Measurements from ENCODE around the gene CHST1. TPM values are rescaled to one million over a fixed set of nuclear protein-coding genes. Genes with fewer than 3 reads are reported as not detected.

Gene CHST1
- total and polyA plus RNA-seq, 2 experiments from 2014 or later: 0.84 to 2.7 TPM

DNA sequence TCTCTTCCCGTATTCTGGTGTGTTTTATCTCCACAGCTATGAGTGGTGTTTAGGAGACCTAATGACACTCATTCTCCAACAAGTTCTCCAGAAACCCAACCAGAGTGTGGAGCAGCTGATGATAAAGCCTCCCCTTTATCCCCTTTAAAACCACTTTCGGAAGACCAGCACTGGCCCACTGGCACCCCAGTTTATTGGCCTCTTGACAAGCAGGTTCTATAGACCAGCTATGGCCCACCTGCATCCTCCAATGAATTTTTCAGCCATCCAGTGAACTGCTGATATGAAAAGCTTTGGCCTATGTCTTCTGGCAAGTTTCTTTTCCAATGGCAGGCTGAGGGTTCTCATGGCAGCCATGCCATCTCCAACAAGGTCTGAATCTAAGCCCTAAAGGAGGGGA lies 27.4 kb downstream of the CHST1 start:
- no peak for DNase-seq (ENCODE audit: low spot score)
- Mint-ChIP-seq H3K4me3 (no peak overlapping the region), H3K27ac (no peak overlapping the region), H3K9me3 (peaks cover 5% of the 10 kb centered on the region), H3K36me3 (ENCODE audit: low read depth) (no peaks in the 10 kb centered on the region), H3K4me1 (no peaks in the 10 kb centered on the region), H3K27me3 (ENCODE audit: insufficient read depth, low read depth, poor library complexity) (peaks cover 6% of the 10 kb centered on the region)
- ATAC-seq: no peak
- Histone ChIP-seq H3K79me2 (replicated peaks; ENCODE audit: insufficient read depth) (no peaks in the 10 kb centered on the region), H3K4me3 (no peak overlapping the region), H3K36me3 (ENCODE audit: insufficient read depth) (no peaks in the 10 kb centered on the region), H3K4me1 (ENCODE audit: insufficient read depth) (no peaks in the 10 kb centered on the region), H3K27me3 (ENCODE audit: insufficient read depth) (no peaks in the 10 kb centered on the region), H3K27ac (ENCODE audit: low read depth) (no peak overlapping the region), H3K9me2 (ENCODE audit: insufficient read depth) (no peaks in the 10 kb centered on the region), H2AFZ (no peak overlapping the region), H3F3A (replicated peaks; ENCODE audit: low read depth) (no peaks in the 10 kb centered on the region), H3K4me2 (no peak overlapping the region), H4K20me1 (replicated peaks; ENCODE audit: insufficient read depth) (no peaks in the 10 kb centered on the region)
- no peak for TF ChIP-seq CREB1 (CRISPR knock-in tag; IDR thresholded peaks at IDR 0.05; ENCODE audit: low read depth)
- TF ChIP-seq, protein P1, sequence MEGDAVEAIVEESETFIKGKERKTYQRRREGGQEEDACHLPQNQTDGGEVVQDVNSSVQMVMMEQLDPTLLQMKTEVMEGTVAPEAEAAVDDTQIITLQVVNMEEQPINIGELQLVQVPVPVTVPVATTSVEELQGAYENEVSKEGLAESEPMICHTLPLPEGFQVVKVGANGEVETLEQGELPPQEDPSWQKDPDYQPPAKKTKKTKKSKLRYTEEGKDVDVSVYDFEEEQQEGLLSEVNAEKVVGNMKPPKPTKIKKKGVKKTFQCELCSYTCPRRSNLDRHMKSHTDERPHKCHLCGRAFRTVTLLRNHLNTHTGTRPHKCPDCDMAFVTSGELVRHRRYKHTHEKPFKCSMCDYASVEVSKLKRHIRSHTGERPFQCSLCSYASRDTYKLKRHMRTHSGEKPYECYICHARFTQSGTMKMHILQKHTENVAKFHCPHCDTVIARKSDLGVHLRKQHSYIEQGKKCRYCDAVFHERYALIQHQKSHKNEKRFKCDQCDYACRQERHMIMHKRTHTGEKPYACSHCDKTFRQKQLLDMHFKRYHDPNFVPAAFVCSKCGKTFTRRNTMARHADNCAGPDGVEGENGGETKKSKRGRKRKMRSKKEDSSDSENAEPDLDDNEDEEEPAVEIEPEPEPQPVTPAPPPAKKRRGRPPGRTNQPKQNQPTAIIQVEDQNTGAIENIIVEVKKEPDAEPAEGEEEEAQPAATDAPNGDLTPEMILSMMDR (conservative IDR thresholded peaks at IDR 0.05; ENCODE audit: low read depth in 2 of 2): no peak
- no peak for TF ChIP-seq NANOG (IDR thresholded peaks at IDR 0.05; ENCODE audit: borderline replicate concordance)
- no peak for TF ChIP-seq ZNF331 (CRISPR knock-in tag; IDR thresholded peaks at IDR 0.05; ENCODE audit: low read depth)
- no peak for TF ChIP-seq EZH2 (IDR thresholded peaks at IDR 0.05; ENCODE audit: low read depth, unreplicated experiment)
- no peak for TF ChIP-seq EZH2phosphoT487 (IDR thresholded peaks at IDR 0.05; ENCODE audit: unreplicated experiment)
- no peak for TF ChIP-seq ETS1 (IDR thresholded peaks at IDR 0.05)
- no peak for TF ChIP-seq STAT1 (IDR thresholded peaks at IDR 0.05; ENCODE audit: unreplicated experiment)
- no peak for TF ChIP-seq ZNF114 (CRISPR knock-in tag; IDR thresholded peaks at IDR 0.05)
- no peak for TF ChIP-seq POLR2AphosphoS5 (IDR thresholded peaks at IDR 0.05; ENCODE audit: low read depth)
- TF ChIP-seq, protein P2, sequence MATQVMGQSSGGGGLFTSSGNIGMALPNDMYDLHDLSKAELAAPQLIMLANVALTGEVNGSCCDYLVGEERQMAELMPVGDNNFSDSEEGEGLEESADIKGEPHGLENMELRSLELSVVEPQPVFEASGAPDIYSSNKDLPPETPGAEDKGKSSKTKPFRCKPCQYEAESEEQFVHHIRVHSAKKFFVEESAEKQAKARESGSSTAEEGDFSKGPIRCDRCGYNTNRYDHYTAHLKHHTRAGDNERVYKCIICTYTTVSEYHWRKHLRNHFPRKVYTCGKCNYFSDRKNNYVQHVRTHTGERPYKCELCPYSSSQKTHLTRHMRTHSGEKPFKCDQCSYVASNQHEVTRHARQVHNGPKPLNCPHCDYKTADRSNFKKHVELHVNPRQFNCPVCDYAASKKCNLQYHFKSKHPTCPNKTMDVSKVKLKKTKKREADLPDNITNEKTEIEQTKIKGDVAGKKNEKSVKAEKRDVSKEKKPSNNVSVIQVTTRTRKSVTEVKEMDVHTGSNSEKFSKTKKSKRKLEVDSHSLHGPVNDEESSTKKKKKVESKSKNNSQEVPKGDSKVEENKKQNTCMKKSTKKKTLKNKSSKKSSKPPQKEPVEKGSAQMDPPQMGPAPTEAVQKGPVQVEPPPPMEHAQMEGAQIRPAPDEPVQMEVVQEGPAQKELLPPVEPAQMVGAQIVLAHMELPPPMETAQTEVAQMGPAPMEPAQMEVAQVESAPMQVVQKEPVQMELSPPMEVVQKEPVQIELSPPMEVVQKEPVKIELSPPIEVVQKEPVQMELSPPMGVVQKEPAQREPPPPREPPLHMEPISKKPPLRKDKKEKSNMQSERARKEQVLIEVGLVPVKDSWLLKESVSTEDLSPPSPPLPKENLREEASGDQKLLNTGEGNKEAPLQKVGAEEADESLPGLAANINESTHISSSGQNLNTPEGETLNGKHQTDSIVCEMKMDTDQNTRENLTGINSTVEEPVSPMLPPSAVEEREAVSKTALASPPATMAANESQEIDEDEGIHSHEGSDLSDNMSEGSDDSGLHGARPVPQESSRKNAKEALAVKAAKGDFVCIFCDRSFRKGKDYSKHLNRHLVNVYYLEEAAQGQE (IDR thresholded peaks at IDR 0.05; ENCODE audit: unreplicated experiment): no peak
- TF ChIP-seq JUNB (IDR thresholded peaks at IDR 0.05; ENCODE audit: unreplicated experiment): no peak
- TF ChIP-seq, protein P3, sequence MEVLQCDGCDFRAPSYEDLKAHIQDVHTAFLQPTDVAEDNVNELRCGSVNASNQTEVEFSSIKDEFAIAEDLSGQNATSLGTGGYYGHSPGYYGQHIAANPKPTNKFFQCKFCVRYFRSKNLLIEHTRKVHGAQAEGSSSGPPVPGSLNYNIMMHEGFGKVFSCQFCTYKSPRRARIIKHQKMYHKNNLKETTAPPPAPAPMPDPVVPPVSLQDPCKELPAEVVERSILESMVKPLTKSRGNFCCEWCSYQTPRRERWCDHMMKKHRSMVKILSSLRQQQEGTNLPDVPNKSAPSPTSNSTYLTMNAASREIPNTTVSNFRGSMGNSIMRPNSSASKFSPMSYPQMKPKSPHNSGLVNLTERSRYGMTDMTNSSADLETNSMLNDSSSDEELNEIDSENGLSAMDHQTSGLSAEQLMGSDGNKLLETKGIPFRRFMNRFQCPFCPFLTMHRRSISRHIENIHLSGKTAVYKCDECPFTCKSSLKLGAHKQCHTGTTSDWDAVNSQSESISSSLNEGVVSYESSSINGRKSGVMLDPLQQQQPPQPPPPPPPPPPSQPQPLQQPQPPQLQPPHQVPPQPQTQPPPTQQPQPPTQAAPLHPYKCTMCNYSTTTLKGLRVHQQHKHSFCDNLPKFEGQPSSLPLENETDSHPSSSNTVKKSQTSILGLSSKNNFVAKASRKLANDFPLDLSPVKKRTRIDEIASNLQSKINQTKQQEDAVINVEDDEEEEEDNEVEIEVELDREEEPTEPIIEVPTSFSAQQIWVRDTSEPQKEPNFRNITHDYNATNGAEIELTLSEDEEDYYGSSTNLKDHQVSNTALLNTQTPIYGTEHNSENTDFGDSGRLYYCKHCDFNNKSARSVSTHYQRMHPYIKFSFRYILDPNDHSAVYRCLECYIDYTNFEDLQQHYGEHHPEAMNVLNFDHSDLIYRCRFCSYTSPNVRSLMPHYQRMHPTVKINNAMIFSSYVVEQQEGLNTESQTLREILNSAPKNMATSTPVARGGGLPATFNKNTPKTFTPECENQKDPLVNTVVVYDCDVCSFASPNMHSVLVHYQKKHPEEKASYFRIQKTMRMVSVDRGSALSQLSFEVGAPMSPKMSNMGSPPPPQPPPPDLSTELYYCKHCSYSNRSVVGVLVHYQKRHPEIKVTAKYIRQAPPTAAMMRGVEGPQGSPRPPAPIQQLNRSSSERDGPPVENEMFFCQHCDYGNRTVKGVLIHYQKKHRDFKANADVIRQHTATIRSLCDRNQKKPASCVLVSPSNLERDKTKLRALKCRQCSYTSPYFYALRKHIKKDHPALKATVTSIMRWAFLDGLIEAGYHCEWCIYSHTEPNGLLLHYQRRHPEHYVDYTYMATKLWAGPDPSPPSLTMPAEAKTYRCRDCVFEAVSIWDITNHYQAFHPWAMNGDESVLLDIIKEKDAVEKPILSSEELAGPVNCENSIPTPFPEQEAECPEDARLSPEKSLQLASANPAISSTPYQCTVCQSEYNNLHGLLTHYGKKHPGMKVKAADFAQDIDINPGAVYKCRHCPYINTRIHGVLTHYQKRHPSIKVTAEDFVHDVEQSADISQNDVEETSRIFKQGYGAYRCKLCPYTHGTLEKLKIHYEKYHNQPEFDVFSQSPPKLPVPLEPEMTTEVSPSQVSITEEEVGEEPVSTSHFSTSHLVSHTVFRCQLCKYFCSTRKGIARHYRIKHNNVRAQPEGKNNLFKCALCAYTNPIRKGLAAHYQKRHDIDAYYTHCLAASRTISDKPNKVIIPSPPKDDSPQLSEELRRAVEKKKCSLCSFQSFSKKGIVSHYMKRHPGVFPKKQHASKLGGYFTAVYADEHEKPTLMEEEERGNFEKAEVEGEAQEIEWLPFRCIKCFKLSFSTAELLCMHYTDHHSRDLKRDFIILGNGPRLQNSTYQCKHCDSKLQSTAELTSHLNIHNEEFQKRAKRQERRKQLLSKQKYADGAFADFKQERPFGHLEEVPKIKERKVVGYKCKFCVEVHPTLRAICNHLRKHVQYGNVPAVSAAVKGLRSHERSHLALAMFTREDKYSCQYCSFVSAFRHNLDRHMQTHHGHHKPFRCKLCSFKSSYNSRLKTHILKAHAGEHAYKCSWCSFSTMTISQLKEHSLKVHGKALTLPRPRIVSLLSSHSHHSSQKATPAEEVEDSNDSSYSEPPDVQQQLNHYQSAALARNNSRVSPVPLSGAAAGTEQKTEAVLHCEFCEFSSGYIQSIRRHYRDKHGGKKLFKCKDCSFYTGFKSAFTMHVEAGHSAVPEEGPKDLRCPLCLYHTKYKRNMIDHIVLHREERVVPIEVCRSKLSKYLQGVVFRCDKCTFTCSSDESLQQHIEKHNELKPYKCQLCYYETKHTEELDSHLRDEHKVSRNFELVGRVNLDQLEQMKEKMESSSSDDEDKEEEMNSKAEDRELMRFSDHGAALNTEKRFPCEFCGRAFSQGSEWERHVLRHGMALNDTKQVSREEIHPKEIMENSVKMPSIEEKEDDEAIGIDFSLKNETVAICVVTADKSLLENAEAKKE (CRISPR knock-in tag; IDR thresholded peaks at IDR 0.05): no peak

All from GM23338 (cell line).